ENCODE measurements around the gene CCZ1. TPM values are rescaled to one million over a fixed set of nuclear protein-coding genes. Genes with fewer than 3 reads are reported as not detected.
"Not testable (repeated sequence)": the region's sequence is repeated elsewhere in the genome, so short reads cannot be mapped to it uniquely, and the experiment has no call there.

Gene CCZ1
- total RNA-seq: 101 and 111 TPM in 2 replicates

GRCh38 chr7:5898480-5899224 is at the start of gene CCZ1:
TSS of gene CCZ1 (plus strand) at chr7:5898733. CDS start at chr7:5898800, 67 bp downstream.
- peak; percentile 45 for DNase-seq (ENCODE audit: low spot score)
- H3K36me3 Mint-ChIP-seq (ENCODE audit: low read depth); intact Hi-C loops (cut with micrococcal nuclease); H3K27me3 Mint-ChIP-seq (ENCODE audit: insufficient read depth); H3K4me1 Mint-ChIP-seq (ENCODE audit: low read depth); H3K9me3 Mint-ChIP-seq: not testable (repeated sequence)
- H3K27ac Mint-ChIP-seq: peak within 1 kb of the TSS; percentile 68
- H3K4me3 Mint-ChIP-seq: peak within 1 kb of the TSS; percentile 82

- Mint-ChIP-seq H3K27ac (no peak overlapping the region), H3K27me3 (ENCODE audit: insufficient read depth) (no peaks in the 10 kb centered on the region), H3K4me3 (no peak overlapping the region), H3K36me3 (ENCODE audit: low read depth) (no peaks in the 10 kb centered on the region), H3K9me3 (no peaks in the 10 kb centered on the region), H3K4me1 (ENCODE audit: low read depth) (no peaks in the 10 kb centered on the region)
- intact Hi-C loops (cut with micrococcal nuclease): no loop called here
- no peak for DNase-seq (ENCODE audit: low spot score)
Observed at GRCh38 chr7:5850944-5851343, 47.6 kb upstream of the CCZ1 start.

GRCh38 chr7:5854738-5855137 is 43.8 kb upstream of the CCZ1 start:
- Mint-ChIP-seq H3K9me3 (no peaks in the 10 kb centered on the region), H3K27me3 (ENCODE audit: insufficient read depth) (no peaks in the 10 kb centered on the region), H3K4me3 (no peak overlapping the region), H3K27ac (no peak overlapping the region), H3K4me1 (ENCODE audit: low read depth) (peaks cover 6% of the 10 kb centered on the region), H3K36me3 (ENCODE audit: low read depth) (no peaks in the 10 kb centered on the region)
- no peak for DNase-seq (ENCODE audit: low spot score)
- intact Hi-C loops (cut with micrococcal nuclease): no loop called here

DNA sequence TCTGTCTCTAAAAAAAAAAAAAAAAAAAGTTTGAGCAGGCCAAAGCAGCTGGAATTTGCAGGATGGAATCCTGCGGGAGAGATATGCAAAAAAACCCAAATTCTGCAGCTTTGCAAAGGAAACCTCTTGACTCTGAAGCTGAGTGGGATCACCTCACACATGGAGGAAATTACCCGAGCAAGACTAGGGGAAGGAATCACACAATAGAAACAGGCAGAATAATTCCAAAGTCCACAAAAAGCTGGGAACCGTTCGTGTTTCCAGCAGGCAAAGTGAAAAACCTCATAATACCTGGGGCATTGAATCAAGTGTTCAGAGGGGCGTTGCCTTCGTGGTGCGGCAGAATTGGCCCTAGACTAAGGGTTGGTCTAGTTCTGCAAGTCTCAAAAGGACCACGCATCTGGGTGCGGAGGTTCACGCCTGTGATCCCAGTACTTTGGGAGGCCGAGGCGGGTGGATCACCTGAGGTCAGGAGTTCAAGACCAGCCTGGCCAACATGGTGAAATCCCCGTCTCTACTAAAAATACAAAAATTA is 41.4 kb upstream of the CCZ1 start:
- not testable (repeated sequence) for H3K9me3 Mint-ChIP-seq; H3K4me1 Mint-ChIP-seq (ENCODE audit: low read depth); H3K27ac Mint-ChIP-seq; H3K27me3 Mint-ChIP-seq (ENCODE audit: insufficient read depth); H3K36me3 Mint-ChIP-seq (ENCODE audit: low read depth); H3K4me3 Mint-ChIP-seq; DNase-seq (ENCODE audit: low spot score)
- intact Hi-C loops (cut with micrococcal nuclease): loop anchor here (2.0 kb wide), 2 partner anchors 250 to 466 kb away; no protein-coding TSS in a partner anchor

DNA sequence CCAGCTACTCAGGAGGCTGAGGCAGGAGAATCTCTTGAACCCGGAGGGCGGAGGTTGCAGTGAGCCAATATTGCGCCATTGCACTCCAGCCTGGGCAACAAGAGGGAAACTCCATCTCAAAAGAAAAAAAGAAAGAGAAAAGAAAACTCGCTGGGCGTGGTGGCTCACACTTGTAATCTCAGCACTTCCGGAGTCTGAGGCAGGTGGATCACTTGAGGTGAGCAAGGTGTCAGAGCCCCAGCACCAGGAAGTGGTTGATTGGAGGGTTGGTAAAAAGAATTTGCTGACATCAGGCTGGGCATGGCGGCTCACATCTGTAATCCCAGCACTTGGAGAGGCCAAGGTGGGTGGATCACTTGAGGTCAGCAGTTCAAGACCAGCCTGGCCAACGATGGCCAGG is 40.0 kb upstream of the CCZ1 start:
- H3K36me3 Mint-ChIP-seq (ENCODE audit: low read depth); intact Hi-C loops (cut with micrococcal nuclease); H3K9me3 Mint-ChIP-seq; H3K4me1 Mint-ChIP-seq (ENCODE audit: low read depth); H3K27me3 Mint-ChIP-seq (ENCODE audit: insufficient read depth); H3K4me3 Mint-ChIP-seq; H3K27ac Mint-ChIP-seq: not testable (repeated sequence)
- DNase-seq (ENCODE audit: low spot score): peak; percentile 24

GRCh38 chr7:5861281-5861680 is 37.3 kb upstream of the CCZ1 start:
- DNase-seq (ENCODE audit: low spot score): not testable (repeated sequence)

DNA sequence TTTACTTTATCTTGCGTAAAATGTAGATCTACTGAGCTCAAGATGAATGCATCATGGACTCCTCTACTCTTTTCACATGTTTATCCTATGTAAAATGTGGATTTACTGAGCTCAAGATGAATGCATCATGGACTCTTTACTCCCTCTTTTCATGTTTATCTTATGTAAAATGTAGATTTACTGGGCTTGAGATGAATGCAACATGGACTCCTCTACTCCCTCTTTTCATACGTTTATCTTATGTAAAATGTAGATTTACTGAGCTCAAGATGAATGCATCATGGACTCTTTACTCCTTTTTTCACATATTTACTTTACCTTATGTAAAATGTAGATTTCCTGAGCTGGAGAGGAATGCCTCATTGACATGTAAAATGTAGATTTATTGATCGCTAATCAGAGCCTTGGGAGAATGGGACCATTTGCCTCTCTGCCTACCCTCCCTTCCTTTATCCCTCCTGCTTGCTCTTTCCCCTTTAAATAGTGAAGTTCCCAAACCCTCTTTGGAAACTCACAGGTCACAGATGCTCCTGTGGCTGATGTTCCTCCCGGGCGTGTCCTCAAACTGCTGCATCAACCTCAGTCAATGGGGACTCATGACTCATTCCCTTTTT is 35.7 kb upstream of the CCZ1 start:
- H3K36me3 Mint-ChIP-seq (ENCODE audit: low read depth); H3K27ac Mint-ChIP-seq; DNase-seq (ENCODE audit: low spot score); H3K9me3 Mint-ChIP-seq; intact Hi-C loops (cut with micrococcal nuclease); H3K4me3 Mint-ChIP-seq; H3K4me1 Mint-ChIP-seq (ENCODE audit: low read depth): not testable (repeated sequence)
- H3K27me3 Mint-ChIP-seq (ENCODE audit: insufficient read depth): peaks cover 11% of the 10 kb centered on the region

More at GRCh38 chr7:5861281-5861680, 37.3 kb upstream of the CCZ1 start:
- H3K4me1 Mint-ChIP-seq (ENCODE audit: low read depth); H3K4me3 Mint-ChIP-seq; H3K27ac Mint-ChIP-seq; H3K27me3 Mint-ChIP-seq (ENCODE audit: insufficient read depth); H3K9me3 Mint-ChIP-seq; intact Hi-C loops (cut with micrococcal nuclease); H3K36me3 Mint-ChIP-seq (ENCODE audit: low read depth): not testable (repeated sequence)

GRCh38 chr7:5865279-5865931 is 33.1 kb upstream of the CCZ1 start:
- H3K27me3 Mint-ChIP-seq (ENCODE audit: insufficient read depth): peaks cover 11% of the 10 kb centered on the region
- H3K9me3 Mint-ChIP-seq; H3K4me1 Mint-ChIP-seq (ENCODE audit: low read depth); H3K27ac Mint-ChIP-seq; H3K36me3 Mint-ChIP-seq (ENCODE audit: low read depth); DNase-seq (ENCODE audit: low spot score); H3K4me3 Mint-ChIP-seq; intact Hi-C loops (cut with micrococcal nuclease): not testable (repeated sequence)

DNA sequence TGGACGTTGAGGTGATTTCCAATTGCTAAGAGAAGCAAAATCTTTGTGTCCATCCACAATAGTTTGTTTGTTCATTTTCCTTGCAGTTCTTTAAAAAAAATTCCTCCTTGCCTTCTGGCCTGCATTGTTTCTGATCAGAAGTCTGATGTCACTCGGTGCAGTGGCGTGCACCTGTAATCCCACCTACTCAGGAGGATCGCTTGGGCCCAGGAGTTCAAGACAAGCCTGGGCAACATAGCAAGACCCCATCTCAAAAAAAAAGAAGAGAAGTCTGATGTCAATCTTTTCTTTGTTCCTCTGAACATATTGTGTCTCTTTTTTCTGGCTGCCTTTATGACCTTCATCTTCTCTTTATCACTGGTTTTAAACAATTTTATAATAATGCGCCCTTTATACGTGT is 31.5 kb upstream of the CCZ1 start:
- Mint-ChIP-seq H3K4me1 (ENCODE audit: low read depth) (no peaks in the 10 kb centered on the region), H3K27ac (no peak overlapping the region), H3K9me3 (no peaks in the 10 kb centered on the region), H3K27me3 (ENCODE audit: insufficient read depth) (peaks cover 11% of the 10 kb centered on the region), H3K4me3 (no peak overlapping the region), H3K36me3 (ENCODE audit: low read depth) (no peaks in the 10 kb centered on the region)
- DNase-seq (ENCODE audit: low spot score): no peak
- intact Hi-C loops (cut with micrococcal nuclease): no loop called here

DNA sequence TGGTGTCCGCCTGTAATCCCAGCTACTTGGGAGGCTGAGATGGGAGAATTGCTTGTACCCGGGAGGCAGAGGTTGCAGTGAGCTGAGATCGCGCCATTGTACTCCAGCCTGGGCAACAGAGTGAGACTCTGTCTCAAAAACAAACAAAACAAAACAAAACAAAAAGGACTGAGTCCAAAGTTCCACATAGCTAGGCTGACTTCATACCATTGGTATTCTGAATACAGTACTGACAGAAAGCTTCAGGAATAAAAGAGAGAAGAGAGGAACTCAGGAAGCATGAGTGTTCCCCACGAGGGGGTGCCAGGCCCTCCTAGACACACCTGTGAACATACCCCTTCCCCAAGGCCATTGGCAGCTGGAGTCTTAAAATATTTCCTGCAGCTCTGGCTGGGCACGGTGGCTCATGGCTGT is 29.6 kb upstream of the CCZ1 start:
- intact Hi-C loops (cut with micrococcal nuclease); H3K4me1 Mint-ChIP-seq (ENCODE audit: low read depth); H3K36me3 Mint-ChIP-seq (ENCODE audit: low read depth); H3K4me3 Mint-ChIP-seq; DNase-seq (ENCODE audit: low spot score); H3K9me3 Mint-ChIP-seq; H3K27ac Mint-ChIP-seq: not testable (repeated sequence)
- H3K27me3 Mint-ChIP-seq (ENCODE audit: insufficient read depth): peaks cover 12% of the 10 kb centered on the region

GRCh38 chr7:5869691-5870090 is 28.8 kb upstream of the CCZ1 start:
- Mint-ChIP-seq H3K9me3 (no peaks in the 10 kb centered on the region), H3K27ac (no peak overlapping the region), H3K36me3 (ENCODE audit: low read depth) (no peaks in the 10 kb centered on the region), H3K4me3 (no peak overlapping the region), H3K4me1 (ENCODE audit: low read depth) (no peaks in the 10 kb centered on the region), H3K27me3 (ENCODE audit: insufficient read depth) (peaks cover 12% of the 10 kb centered on the region)
- DNase-seq (ENCODE audit: low spot score): no peak
- intact Hi-C loops (cut with micrococcal nuclease): no loop called here

DNA sequence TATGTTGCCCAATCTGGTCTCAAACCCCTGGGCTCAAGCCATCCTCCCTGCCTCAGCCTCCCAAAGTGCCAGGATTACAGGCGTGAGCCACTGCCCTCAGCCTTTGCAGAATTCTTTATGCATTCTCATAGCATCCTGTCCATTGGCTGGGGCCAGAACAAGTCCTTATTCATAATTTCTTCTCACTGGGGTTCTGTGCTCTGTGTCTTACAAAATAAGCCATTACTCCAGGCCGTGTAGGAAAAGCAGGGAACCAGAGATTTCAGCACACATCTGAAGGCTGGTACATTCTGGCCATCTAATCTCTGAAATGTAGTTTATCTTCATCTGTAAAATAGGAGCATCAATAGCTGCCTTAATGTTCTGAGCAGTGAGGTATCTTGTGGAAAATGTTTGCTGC is 28.2 kb upstream of the CCZ1 start:
- Mint-ChIP-seq H3K9me3 (no peaks in the 10 kb centered on the region), H3K36me3 (ENCODE audit: low read depth) (no peaks in the 10 kb centered on the region), H3K4me1 (ENCODE audit: low read depth) (no peaks in the 10 kb centered on the region), H3K4me3 (no peak overlapping the region), H3K27ac (no peak overlapping the region), H3K27me3 (ENCODE audit: insufficient read depth) (peaks cover 15% of the 10 kb centered on the region)
- intact Hi-C loops (cut with micrococcal nuclease): no loop called here
- DNase-seq (ENCODE audit: low spot score): no peak

DNA sequence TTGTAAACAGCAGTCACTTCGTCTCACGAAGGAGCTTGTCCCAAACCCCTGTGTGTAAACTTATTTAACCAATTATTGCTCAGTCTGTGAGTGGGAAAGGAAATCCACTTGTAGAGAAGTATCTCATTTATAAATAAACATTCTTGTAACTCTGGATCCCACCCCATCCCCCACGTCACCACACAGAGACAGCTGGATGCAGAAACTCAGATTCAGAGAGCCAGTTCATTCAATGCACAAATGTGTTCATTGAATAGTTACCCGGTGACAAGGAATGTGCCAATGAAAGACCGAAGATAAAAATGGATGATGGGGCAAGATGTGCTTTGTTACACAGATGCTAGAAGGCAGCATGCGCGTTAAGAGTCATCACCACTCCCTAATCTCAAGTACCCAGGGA is 26.2 kb upstream of the CCZ1 start:
- Mint-ChIP-seq H3K36me3 (ENCODE audit: low read depth) (no peaks in the 10 kb centered on the region), H3K27me3 (ENCODE audit: insufficient read depth) (peaks cover 9% of the 10 kb centered on the region), H3K27ac (no peak overlapping the region), H3K9me3 (no peaks in the 10 kb centered on the region), H3K4me3 (no peak overlapping the region), H3K4me1 (ENCODE audit: low read depth) (no peaks in the 10 kb centered on the region)
- intact Hi-C loops (cut with micrococcal nuclease): no loop called here
- DNase-seq (ENCODE audit: low spot score): no peak
